ENCODE data around the gene MAP1B. TPM values are rescaled to one million over a fixed set of nuclear protein-coding genes. Genes with fewer than 3 reads are reported as not detected.

MAP1B gene
- total RNA-seq: 10 to 100 TPM; 29.3 to 46.7 TPM
- 1 to 10 TPM; 1.5 to 2.7 TPM for polyA plus RNA-seq
- long read RNA-seq, donor 1, partial matches to known transcripts: 13 of 13 reads
- long read RNA-seq, donor 1, other reads (novel, unspliced or antisense): 0 of 13 reads
- long read RNA-seq, donor 2, partial matches to known transcripts: 0 of 1 reads
- long read RNA-seq, donor 2, other reads (novel, unspliced or antisense): 0 of 1 reads
- long read RNA-seq, donor 3, partial matches to known transcripts: 15 of 15 reads
- long read RNA-seq, donor 3, other reads (novel, unspliced or antisense): 0 of 15 reads
- long read RNA-seq, donor 4, partial matches to known transcripts: 11 of 11 reads
- long read RNA-seq, donor 4, other reads (novel, unspliced or antisense): 0 of 11 reads
- long read RNA-seq, donor 5, full-length matches to known transcripts: 1 of 1 reads
- long read RNA-seq, donor 5, partial matches to known transcripts: 0 of 1 reads
- long read RNA-seq, donor 5, other reads (novel, unspliced or antisense): 0 of 1 reads

- no peak for ATAC-seq (ENCODE audit: insufficient read depth, low FRiP score)
- H3K27ac ChIP-seq (ENCODE audit: low read depth in 1 of 2, low read length in 1 of 2): peak within 1 kb of the TSS in 1 of 2 donors; percentile 87
- peak; percentile 83 to 86 (median 86) for DNase-seq
- peaks cover 0 to 1% (median 0%) of the 10 kb centered on the region in 4 donors for H3K9me3 ChIP-seq (ENCODE audit: control insufficient read depth in 4 of 4, insufficient read depth in 3 of 4, low read length in 3 of 4)
- peaks cover 0 to 3% (median 0%) of the 10 kb centered on the region in 3 donors for H3K27me3 ChIP-seq (ENCODE audit: control insufficient read depth in 3 of 3, insufficient read depth in 3 of 3, low read length in 2 of 3)
- peak within 1 kb of the TSS; percentile 5 to 65 for H3K9ac ChIP-seq (ENCODE audit: insufficient read depth in 1 of 2, low read length in 2 of 2)
- H3K4me1 ChIP-seq (ENCODE audit: control insufficient read depth in 5 of 5, insufficient read depth in 5 of 5, low read length in 5 of 5): peaks cover 0 to 31% (median 8%) of the 10 kb centered on the region in 5 donors
- TF ChIP-seq, protein P1, sequence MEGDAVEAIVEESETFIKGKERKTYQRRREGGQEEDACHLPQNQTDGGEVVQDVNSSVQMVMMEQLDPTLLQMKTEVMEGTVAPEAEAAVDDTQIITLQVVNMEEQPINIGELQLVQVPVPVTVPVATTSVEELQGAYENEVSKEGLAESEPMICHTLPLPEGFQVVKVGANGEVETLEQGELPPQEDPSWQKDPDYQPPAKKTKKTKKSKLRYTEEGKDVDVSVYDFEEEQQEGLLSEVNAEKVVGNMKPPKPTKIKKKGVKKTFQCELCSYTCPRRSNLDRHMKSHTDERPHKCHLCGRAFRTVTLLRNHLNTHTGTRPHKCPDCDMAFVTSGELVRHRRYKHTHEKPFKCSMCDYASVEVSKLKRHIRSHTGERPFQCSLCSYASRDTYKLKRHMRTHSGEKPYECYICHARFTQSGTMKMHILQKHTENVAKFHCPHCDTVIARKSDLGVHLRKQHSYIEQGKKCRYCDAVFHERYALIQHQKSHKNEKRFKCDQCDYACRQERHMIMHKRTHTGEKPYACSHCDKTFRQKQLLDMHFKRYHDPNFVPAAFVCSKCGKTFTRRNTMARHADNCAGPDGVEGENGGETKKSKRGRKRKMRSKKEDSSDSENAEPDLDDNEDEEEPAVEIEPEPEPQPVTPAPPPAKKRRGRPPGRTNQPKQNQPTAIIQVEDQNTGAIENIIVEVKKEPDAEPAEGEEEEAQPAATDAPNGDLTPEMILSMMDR (IDR thresholded peaks at IDR 0.05; ENCODE audit: control extremely low read depth, extremely low read depth): no peak
- no peaks in the 10 kb centered on the region for H3K36me3 ChIP-seq (ENCODE audit: control insufficient read depth in 4 of 4, insufficient read depth in 4 of 4, low read length in 4 of 4)
- peak within 1 kb of the TSS; percentile 55 for H3K4me3 ChIP-seq
- 1 to 2% methylated on average over 77 to 82 of the region's 82 CpGs for WGBS, 2 donors
Observed at GRCh38 chr5:72107131-72107900, at the start of gene MAP1B. MAP1B (plus strand) TSS chr5:72107475; CDS start chr5:72107532, 57 bp downstream.

DNA sequence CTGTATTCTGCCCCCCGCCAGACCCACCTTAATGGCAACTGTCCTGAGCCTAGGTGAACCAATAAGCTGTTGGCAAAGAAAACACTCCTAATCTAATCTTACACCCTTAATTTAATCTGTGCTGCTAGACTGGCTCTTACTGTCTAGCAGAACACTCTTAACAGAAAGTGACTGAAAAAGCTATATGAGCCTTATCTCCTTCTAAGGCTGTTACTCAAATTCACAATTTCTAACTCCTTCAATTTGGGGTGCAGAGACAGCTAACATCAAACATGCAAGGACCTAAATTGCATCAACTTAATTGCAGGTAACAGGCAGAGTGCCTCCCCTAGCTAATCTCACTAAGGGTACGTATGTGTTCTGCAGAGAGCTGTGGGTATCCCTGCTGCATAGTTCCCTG is 49.5 kb upstream of the MAP1B start:
- Histone ChIP-seq H3K4me1 (ENCODE audit: control insufficient read depth in 5 of 5, insufficient read depth in 5 of 5, low read length in 5 of 5) (no peaks in the 10 kb centered on the region), H3K9ac (ENCODE audit: insufficient read depth in 1 of 2, low read length in 2 of 2) (no peak overlapping the region), H3K9me3 (ENCODE audit: control insufficient read depth in 4 of 4, insufficient read depth in 3 of 4, low read length in 3 of 4) (no peaks in the 10 kb centered on the region), H3K27ac (ENCODE audit: low read depth in 1 of 2, low read length in 1 of 2) (no peak overlapping the region), H3K4me3 (no peak overlapping the region), H3K36me3 (ENCODE audit: control insufficient read depth in 4 of 4, insufficient read depth in 4 of 4, low read length in 4 of 4) (no peaks in the 10 kb centered on the region), H3K27me3 (ENCODE audit: control insufficient read depth in 3 of 3, insufficient read depth in 3 of 3, low read length in 2 of 3) (peaks cover 0 to 13% (median 4%) of the 10 kb centered on the region in 3 donors)
- TF ChIP-seq, protein P1 (IDR thresholded peaks at IDR 0.05; ENCODE audit: control extremely low read depth, extremely low read depth): no peak
- WGBS, 2 donors: 83 to 85% methylated on average over 2 of the region's 2 CpGs
- ATAC-seq (ENCODE audit: insufficient read depth, low FRiP score) (no peak), DNase-seq (no peak)

DNA sequence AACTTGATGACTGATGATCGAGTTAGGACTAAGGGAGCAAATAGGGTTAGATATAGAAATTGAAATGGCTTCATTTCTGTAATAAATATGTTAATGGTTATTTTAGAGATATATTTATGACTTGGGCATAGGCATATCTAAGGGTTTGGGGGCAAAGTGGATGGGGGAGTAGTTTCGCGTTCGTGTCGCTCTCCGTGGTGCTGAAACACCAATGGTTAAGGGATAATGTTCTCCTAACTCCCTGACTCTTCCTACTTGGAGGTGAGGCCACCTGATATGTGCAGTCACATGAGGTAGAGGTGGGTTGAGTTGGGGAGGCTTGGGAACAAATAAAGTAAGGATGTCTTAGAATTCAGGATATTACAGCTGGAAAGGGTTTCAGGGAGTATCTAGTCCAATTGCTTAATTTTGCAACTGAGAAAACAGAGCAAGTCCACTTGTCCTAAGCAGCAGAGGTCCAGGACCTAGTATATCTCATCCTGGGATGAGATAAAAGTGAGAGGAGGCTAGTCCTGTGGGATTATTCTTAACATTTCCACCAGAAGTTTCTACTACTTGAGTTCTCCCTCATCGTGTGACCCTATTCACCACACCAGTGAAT is 44.0 kb upstream of the MAP1B start:
- ATAC-seq (ENCODE audit: insufficient read depth, low FRiP score) (no peak), DNase-seq (peak; percentile 40 to 67 (median 48))
- no peaks in the 10 kb centered on the region for H3K36me3 ChIP-seq (ENCODE audit: control insufficient read depth in 4 of 4, insufficient read depth in 4 of 4, low read length in 4 of 4)
- no peak overlapping the region for H3K9ac ChIP-seq (ENCODE audit: insufficient read depth in 1 of 2, low read length in 2 of 2)
- no peak overlapping the region for H3K4me3 ChIP-seq
- TF ChIP-seq, protein P1 (IDR thresholded peaks at IDR 0.05; ENCODE audit: control extremely low read depth, extremely low read depth): no peak
- H3K27me3 ChIP-seq (ENCODE audit: control insufficient read depth in 3 of 3, insufficient read depth in 3 of 3, low read length in 2 of 3): no peaks in the 10 kb centered on the region
- H3K9me3 ChIP-seq (ENCODE audit: control insufficient read depth in 4 of 4, insufficient read depth in 3 of 4, low read length in 3 of 4): peaks cover 0 to 2% (median 0%) of the 10 kb centered on the region in 4 donors
- H3K27ac ChIP-seq (ENCODE audit: low read depth in 1 of 2, low read length in 1 of 2): no peak overlapping the region
- no peaks in the 10 kb centered on the region for H3K4me1 ChIP-seq (ENCODE audit: control insufficient read depth in 5 of 5, insufficient read depth in 5 of 5, low read length in 5 of 5)
- 30 to 32% methylated on average over 7 of the region's 7 CpGs for WGBS, 2 donors

Measured in lung (tissue), 16 donors.